LNCaP clone FGC (cell line): Measurements from ENCODE around the gene YWHAG.
"Not testable (repeated sequence)": the region's sequence is repeated elsewhere in the genome, so short reads cannot be mapped to it uniquely, and the experiment has no call there.

Experiments used
- DNase-seq: peaks from one replicate; pipeline ENCODE4 v3.0.0-alpha.2; 2011; ENCODE audit warnings: low read depth
- H3K4me3 ChIP-seq: 2 replicates; pipeline ENCODE4 v1.5.1; 2011; ENCODE audit warnings: mild to moderate bottlenecking, low read depth, low read length, control low read depth
- CTCF ChIP-seq: IDR thresholded peaks from 2 replicates; pipeline ENCODE4 v1.5.1; 2012; ENCODE audit warnings: mild to moderate bottlenecking; ENCODE audit not compliant: control insufficient read depth, insufficient read depth; ENCODE audit errors: extremely low read depth

YWHAG gene

GRCh38 chr7:76325092-76325491, 33.7 kb downstream of the YWHAG start:
- DNase-seq = no peak
- H3K4me3 ChIP-seq = no peak overlapping the region
- TF ChIP-seq CTCF = no peak

GRCh38 chr7:76318488-76319353, 40.1 kb downstream of the YWHAG start:
- peak overlapping the region; percentile 72 for H3K4me3 ChIP-seq
- peak; percentile 36 for TF ChIP-seq CTCF
- DNase-seq = no peak

GRCh38 chr7:76317782-76318487, 40.9 kb downstream of the YWHAG start:
- no peak for TF ChIP-seq CTCF
- H3K4me3 ChIP-seq = peak overlapping the region; percentile 72
- DNase-seq = peak; percentile 85

GRCh38 chr7:76316984-76317781, 41.6 kb downstream of the YWHAG start:
- no peak for TF ChIP-seq CTCF
- peak overlapping the region; percentile 72 for H3K4me3 ChIP-seq

GRCh38 chr7:76315364-76315763, 43.4 kb downstream of the YWHAG start:
- no peak for DNase-seq
- H3K4me3 ChIP-seq = no peak overlapping the region
- no peak for TF ChIP-seq CTCF

More at GRCh38 chr7:76316984-76317781, 41.6 kb downstream of the YWHAG start:
- DNase-seq = no peak

GRCh38 chr7:76314740-76315139, 44.1 kb downstream of the YWHAG start:
- not testable (repeated sequence) for DNase-seq

More at GRCh38 chr7:76314740-76315139, 44.1 kb downstream of the YWHAG start:
- not testable (repeated sequence) for H3K4me3 ChIP-seq
